HFFc6 (cell line): Measurements from ENCODE around the gene MMP25. TPM values are rescaled to one million over a fixed set of nuclear protein-coding genes. Genes with fewer than 3 reads are reported as not detected.

Source experiments
- DNase-seq: peaks from one replicate; pipeline ENCODE4 v3.0.0-alpha.2; 2018
- H3K27ac Mint-ChIP-seq: 2 replicates; pipeline ENCODE4 v1.8.0; 2020; ENCODE audit warnings: mild to moderate bottlenecking, mixed read lengths
- H3K27me3 Mint-ChIP-seq: 2 replicates; pipeline ENCODE4 v1.8.0; 2021; ENCODE audit warnings: mild to moderate bottlenecking, moderate library complexity, mixed read lengths; ENCODE audit not compliant: insufficient read depth
- H3K36me3 Mint-ChIP-seq: 2 replicates; pipeline ENCODE4 v1.8.0; 2021; ENCODE audit warnings: low read depth, mixed read lengths
- H3K4me1 Mint-ChIP-seq: 2 replicates; pipeline ENCODE4 v1.8.0; 2020; ENCODE audit warnings: low read depth, mixed read lengths
- H3K4me3 Mint-ChIP-seq: 2 replicates; pipeline ENCODE4 v1.8.0; 2020; ENCODE audit warnings: mild to moderate bottlenecking, moderate library complexity, mixed read lengths
- H3K9me3 Mint-ChIP-seq: 2 replicates; pipeline ENCODE4 v1.8.0; 2020; ENCODE audit warnings: mild to moderate bottlenecking, mixed read lengths
- total RNA-seq, 6 experiments: library from RNA; stranded (reverse); fragmentation: NEBNext Ultra II Directional; extraction: Animal tissue kit (Norgen Biotek cat#: 25700); gene quantifications; 2 replicates in 1 of 6; 3 replicates in 5 of 6; pipeline ENCODE4 v1.2.3, GENCODE V29; 2021
- TF ChIP-seq, protein P1 (sequence below): fragments of 200-600 bp; sonication (generic); IDR thresholded peaks from 2 replicates; pipeline ENCODE4 v1.5.0; 2021; ENCODE audit warnings: antibody characterized with exemption, mild to moderate bottlenecking

Gene MMP25
- total RNA-seq, 6 experiments from 2014 or later, result 0.05 to 0.17 (median 0.07) TPM; not detected in 3

DNA sequence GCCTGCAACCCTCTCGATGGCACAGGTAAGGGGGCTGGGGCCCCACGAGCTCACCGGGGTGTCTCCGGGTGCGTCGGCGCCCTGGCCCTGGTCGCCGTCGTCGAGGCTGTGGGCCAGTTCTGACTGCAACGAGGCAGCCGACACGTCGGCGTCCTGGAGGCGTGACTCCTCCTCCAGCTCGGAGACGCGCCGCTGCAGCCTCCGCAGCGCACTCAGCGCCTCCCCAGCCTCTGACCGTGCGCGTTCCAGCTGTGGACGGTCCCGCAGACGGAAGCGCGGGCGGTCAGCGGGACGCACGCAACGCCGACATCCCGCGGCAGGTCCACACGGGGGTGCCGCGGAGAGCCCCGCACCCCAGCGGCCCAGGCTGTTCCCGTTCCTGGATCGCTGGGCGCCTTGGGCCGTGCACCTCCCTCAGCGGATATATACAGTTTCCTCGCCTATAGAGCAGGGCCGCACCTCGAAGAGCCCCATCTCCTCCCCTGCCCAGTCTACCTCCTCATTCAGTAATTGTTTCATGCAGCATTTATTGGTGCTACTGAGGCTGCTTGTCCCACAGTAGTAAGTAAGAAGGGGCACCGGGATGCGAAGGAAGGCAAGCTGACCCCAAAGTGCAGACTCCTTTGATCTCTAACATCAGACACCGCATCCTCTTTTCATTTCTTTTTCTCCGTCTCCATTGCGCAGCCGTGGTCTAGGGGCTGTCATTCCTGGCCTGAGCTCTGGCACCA lies 16.7 kb upstream of the MMP25 start:
- no peak for DNase-seq
- TF ChIP-seq, protein P1, sequence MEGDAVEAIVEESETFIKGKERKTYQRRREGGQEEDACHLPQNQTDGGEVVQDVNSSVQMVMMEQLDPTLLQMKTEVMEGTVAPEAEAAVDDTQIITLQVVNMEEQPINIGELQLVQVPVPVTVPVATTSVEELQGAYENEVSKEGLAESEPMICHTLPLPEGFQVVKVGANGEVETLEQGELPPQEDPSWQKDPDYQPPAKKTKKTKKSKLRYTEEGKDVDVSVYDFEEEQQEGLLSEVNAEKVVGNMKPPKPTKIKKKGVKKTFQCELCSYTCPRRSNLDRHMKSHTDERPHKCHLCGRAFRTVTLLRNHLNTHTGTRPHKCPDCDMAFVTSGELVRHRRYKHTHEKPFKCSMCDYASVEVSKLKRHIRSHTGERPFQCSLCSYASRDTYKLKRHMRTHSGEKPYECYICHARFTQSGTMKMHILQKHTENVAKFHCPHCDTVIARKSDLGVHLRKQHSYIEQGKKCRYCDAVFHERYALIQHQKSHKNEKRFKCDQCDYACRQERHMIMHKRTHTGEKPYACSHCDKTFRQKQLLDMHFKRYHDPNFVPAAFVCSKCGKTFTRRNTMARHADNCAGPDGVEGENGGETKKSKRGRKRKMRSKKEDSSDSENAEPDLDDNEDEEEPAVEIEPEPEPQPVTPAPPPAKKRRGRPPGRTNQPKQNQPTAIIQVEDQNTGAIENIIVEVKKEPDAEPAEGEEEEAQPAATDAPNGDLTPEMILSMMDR, result no peak
- Mint-ChIP-seq H3K36me3 (peaks cover 14% of the 10 kb centered on the region; the same call in 1 of the 2 replicates), H3K27ac (no peak overlapping the region), H3K4me1 (peaks cover 6% of the 10 kb centered on the region; the same call in 1 of the 2 replicates), H3K27me3 (peaks cover 54% of the 10 kb centered on the region), H3K9me3 (no peaks in the 10 kb centered on the region; the same call in 1 of the 2 replicates), H3K4me3 (peak overlapping the region; percentile 27; the same call in 1 of the 2 replicates)

DNA sequence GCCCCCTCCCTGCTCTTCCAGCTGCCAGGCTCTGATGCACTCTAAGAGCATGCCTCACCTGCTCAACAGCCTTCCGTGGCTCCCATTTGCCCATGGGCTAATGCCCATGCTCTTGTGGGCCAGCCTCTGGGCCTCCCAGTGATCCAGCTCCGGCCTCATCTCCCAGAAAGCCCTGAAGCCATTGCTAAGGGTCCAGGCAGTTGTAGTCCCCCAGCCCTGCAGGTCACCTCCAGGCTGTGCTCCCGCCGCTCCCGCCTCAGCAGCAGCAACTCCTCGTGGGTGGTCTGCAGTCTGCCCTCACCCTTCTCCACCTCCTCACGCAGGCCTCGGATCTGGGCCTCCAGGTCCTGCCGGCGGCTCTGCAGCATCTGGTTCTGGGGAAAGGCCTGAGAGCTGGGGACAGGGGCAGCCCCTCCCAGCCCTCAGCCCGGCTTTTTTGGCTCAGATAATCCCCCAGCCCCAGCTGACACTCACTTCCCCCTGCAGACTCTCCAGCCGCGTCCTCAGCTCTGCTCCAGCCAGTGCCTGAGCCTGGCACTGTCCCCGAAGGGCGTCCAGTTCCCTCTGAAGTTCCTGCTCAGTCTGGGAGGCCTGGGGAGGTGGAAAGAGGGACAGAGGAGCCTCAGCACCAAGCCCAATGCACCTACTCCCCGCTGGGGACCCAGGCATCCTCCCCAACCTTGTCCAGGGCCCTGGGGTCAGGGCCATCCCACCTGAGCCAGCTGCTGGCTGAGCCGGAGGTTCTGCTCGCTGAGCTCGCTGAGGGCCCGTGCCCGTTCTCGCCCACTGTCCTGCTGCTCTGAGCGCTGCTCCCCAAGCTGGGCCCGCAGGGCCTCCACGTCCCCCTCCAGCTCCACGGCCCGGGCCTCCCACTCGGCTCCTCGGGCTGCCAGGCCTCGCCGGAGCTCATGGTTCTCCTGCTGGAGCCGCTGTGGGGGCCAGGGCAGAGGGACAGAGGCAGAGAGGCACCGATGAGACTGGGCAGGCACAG lies 15.8 kb upstream of the MMP25 start:
- Mint-ChIP-seq H3K27me3 (peaks cover 54% of the 10 kb centered on the region), H3K9me3 (no peaks in the 10 kb centered on the region; the same call in 1 of the 2 replicates), H3K36me3 (peaks cover 12% of the 10 kb centered on the region; the same call in 1 of the 2 replicates), H3K27ac (no peak overlapping the region), H3K4me1 (peaks cover 6% of the 10 kb centered on the region; the same call in 1 of the 2 replicates), H3K4me3 (peak overlapping the region; percentile 27; the same call in 1 of the 2 replicates)
- no peak for DNase-seq
- TF ChIP-seq, protein P1, result no peak

DNA sequence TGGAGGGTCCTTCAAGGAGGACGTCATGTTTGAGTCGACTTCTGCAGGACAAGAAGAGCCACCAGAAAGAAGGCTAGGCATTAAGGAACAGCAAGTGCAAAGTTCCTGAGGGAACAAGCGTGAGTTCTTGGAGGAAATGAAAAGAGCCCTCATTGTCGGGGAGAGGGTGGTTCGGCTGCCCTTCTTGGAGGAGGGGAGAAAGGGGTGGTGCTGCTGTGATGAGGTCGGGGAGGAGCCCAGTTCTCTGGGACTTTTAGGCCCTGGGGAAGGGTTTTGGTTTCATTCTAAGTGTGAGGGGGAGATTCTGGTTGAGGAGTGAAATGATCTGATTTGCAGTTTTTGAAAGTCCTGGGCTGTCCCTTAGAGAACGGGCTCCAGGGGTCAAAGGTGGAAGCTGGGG lies 13.7 kb upstream of the MMP25 start:
- Mint-ChIP-seq H3K4me1 (peaks cover 6% of the 10 kb centered on the region; the same call in 1 of the 2 replicates), H3K36me3 (0 out of 2 replicates have a peak, but pooled peaks cover 5% of the 10 kb centered on the region), H3K27me3 (peaks cover 51% of the 10 kb centered on the region), H3K4me3 (no peak overlapping the region), H3K27ac (no peak overlapping the region), H3K9me3 (no peaks in the 10 kb centered on the region; the same call in 1 of the 2 replicates)
- no peak for DNase-seq
- TF ChIP-seq, protein P1, result no peak

DNA sequence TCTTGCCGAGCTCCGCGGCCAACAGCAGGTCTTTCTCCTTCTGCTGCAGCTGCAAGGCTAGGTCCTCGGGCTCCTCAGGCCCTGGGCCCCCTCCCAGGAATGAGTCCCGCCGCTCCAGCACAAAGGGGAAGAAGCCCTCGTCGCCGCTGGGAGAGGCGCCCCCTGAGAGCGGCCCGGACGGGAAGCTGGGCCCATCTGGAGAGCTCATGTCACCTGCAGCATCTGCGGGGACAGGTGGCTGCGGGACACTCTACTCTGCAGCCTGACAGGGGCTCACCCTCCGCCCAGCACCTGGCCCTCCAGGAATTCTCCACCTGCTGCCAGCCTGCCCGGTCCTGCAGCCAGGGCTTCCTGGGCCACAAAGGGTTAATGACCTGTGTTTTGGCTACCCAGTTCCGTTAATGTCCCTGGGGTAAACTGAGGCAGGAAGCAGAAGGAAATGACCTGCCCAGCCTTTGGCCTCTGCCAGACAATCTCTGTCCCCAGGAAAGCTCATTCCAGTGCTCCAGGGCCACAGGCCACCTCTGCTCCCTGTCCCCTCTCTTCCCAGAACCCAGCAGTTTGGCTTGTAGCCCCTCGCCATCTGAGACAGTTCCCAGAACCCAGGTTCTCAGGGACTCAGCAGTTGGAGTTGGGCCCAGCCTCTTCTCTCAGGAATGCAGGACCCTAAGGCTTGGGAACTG lies 10.9 kb upstream of the MMP25 start:
- no peak for DNase-seq
- peaks cover 57% of the 10 kb centered on the region for H3K27me3 Mint-ChIP-seq
- H3K27ac Mint-ChIP-seq, result no peak overlapping the region
- TF ChIP-seq, protein P1, result no peak
- H3K4me3 Mint-ChIP-seq, result no peak overlapping the region
- no peaks in the 10 kb centered on the region for H3K4me1 Mint-ChIP-seq
- no peaks in the 10 kb centered on the region for H3K36me3 Mint-ChIP-seq
- no peaks in the 10 kb centered on the region for H3K9me3 Mint-ChIP-seq
